Osteocyte (in vitro differentiated cells): ENCODE results near the gene PNISR. TPM values are rescaled to one million over a fixed set of nuclear protein-coding genes. Genes with fewer than 3 reads are reported as not detected.
A peak's percentile ranks its signal among the peaks of the same experiment; 100 is the strongest.

Source experiments
- DNase-seq: peaks from one replicate; pipeline ENCODE4 v3.0.0; 2021; ENCODE audit warnings: mixed read lengths; ENCODE audit not compliant: unreplicated experiment; ENCODE audit errors: extremely low spot score
- H3K27ac Mint-ChIP-seq: one replicate; pipeline ENCODE4 v1.8.0; 2021; ENCODE audit warnings: mild to moderate bottlenecking, mixed read lengths; ENCODE audit not compliant: unreplicated experiment
- H3K27me3 Mint-ChIP-seq: one replicate; pipeline ENCODE4 v1.8.0; 2021; ENCODE audit warnings: mixed read lengths; ENCODE audit not compliant: unreplicated experiment
- H3K36me3 Mint-ChIP-seq: one replicate; pipeline ENCODE4 v1.8.0; 2021; ENCODE audit warnings: mixed read lengths; ENCODE audit not compliant: unreplicated experiment
- H3K4me1 Mint-ChIP-seq: one replicate; pipeline ENCODE4 v1.8.0; 2021; ENCODE audit warnings: mixed read lengths; ENCODE audit not compliant: unreplicated experiment
- H3K4me3 Mint-ChIP-seq: one replicate; pipeline ENCODE4 v1.8.0; 2021; ENCODE audit warnings: mild to moderate bottlenecking, moderate library complexity, mixed read lengths; ENCODE audit not compliant: unreplicated experiment
- H3K9me3 Mint-ChIP-seq: one replicate; pipeline ENCODE4 v1.8.0; 2021; ENCODE audit warnings: mixed read lengths; ENCODE audit not compliant: unreplicated experiment
- CTCF ChIP-seq: fragments of 200-600 bp; sonication (generic); IDR thresholded peaks from 2 replicates; pipeline ENCODE4 v1.5.0; 2021; ENCODE audit warnings: antibody characterized with exemption, mild to moderate bottlenecking, moderate library complexity
- total RNA-seq: library from RNA; stranded (reverse); gene quantifications from 2 replicates; pipeline ENCODE4 v1.2.1, GENCODE V29; 2021

PNISR gene
- total RNA-seq, 1 donor from 2014 or later = 96.5 TPM

GRCh38 chr6:99390896-99391295 lies 34.2 kb downstream of the PNISR start:
- Mint-ChIP-seq H3K9me3 (no peaks in the 10 kb centered on the region), H3K27me3 (no peaks in the 10 kb centered on the region), H3K4me3 (no peak overlapping the region), H3K27ac (no peak overlapping the region), H3K36me3 (no peaks in the 10 kb centered on the region), H3K4me1 (peaks cover 11% of the 10 kb centered on the region)
- no peak for TF ChIP-seq CTCF
- DNase-seq = no peak

- no peaks in the 10 kb centered on the region for H3K27me3 Mint-ChIP-seq
- TF ChIP-seq CTCF = no peak
- H3K4me3 Mint-ChIP-seq = no peak overlapping the region
- no peaks in the 10 kb centered on the region for H3K36me3 Mint-ChIP-seq
- no peaks in the 10 kb centered on the region for H3K9me3 Mint-ChIP-seq
- no peak for DNase-seq
- no peaks in the 10 kb centered on the region for H3K4me1 Mint-ChIP-seq
- H3K27ac Mint-ChIP-seq = no peak overlapping the region
Measured at GRCh38 chr6:99384507-99384906, 40.6 kb downstream of the PNISR start.

GRCh38 chr6:99378636-99379035 lies 46.5 kb downstream of the PNISR start:
- Mint-ChIP-seq H3K4me1 (no peaks in the 10 kb centered on the region), H3K4me3 (no peak overlapping the region), H3K36me3 (no peaks in the 10 kb centered on the region), H3K27ac (no peak overlapping the region), H3K27me3 (no peaks in the 10 kb centered on the region), H3K9me3 (no peaks in the 10 kb centered on the region)
- no peak for DNase-seq
- no peak for TF ChIP-seq CTCF

- Mint-ChIP-seq H3K4me1 (peaks cover 9% of the 10 kb centered on the region), H3K27ac (no peak overlapping the region), H3K27me3 (no peaks in the 10 kb centered on the region), H3K4me3 (no peak overlapping the region), H3K9me3 (no peaks in the 10 kb centered on the region), H3K36me3 (no peaks in the 10 kb centered on the region)
- no peak for DNase-seq
- TF ChIP-seq CTCF = peak; percentile 10
Measured at GRCh38 chr6:99369533-99369932, 55.6 kb downstream of the PNISR start.

- no peaks in the 10 kb centered on the region for H3K9me3 Mint-ChIP-seq
- H3K36me3 Mint-ChIP-seq = no peaks in the 10 kb centered on the region
- H3K27ac Mint-ChIP-seq = no peak overlapping the region
- no peak for TF ChIP-seq CTCF
- peaks cover 9% of the 10 kb centered on the region for H3K4me1 Mint-ChIP-seq
- no peak for DNase-seq
- H3K27me3 Mint-ChIP-seq = peaks cover under 1% of the 10 kb centered on the region
- no peak overlapping the region for H3K4me3 Mint-ChIP-seq
Measured at GRCh38 chr6:99366852-99367251, 58.3 kb downstream of the PNISR start.
